ENCODE measurements around the gene KIF16B. TPM values are rescaled to one million over a fixed set of nuclear protein-coding genes. Genes with fewer than 3 reads are reported as not detected.

Gene KIF16B
- total and polyA plus RNA-seq, 2 of the 8 experiments (the other 6 are each of a cell fraction or from before 2014, with no cell fraction given): 3.0 to 9.2 TPM

Other genes with a start within 250 kb of the KIF16B start
- 99.6 and 102 TPM in 2 replicates for gene SNRPB2, start 156.6 kb upstream of the KIF16B start, total RNA-seq (2021; fragmentation: NEBNext Ultra II Directional; extraction: Animal tissue kit (Norgen Biotek cat#: 25700))
- 27.2 and 49.4 TPM in 2 replicates for gene SNRPB2, start 156.6 kb upstream of the KIF16B start, polyA plus RNA-seq (2011; rRNA removed)
- gene OTOR, start 174.9 kb upstream of the KIF16B start, total RNA-seq (2021; fragmentation: NEBNext Ultra II Directional; extraction: Animal tissue kit (Norgen Biotek cat#: 25700)): not detected in 2 replicates
- gene OTOR, start 174.9 kb upstream of the KIF16B start, polyA plus RNA-seq (2011; rRNA removed): not detected in 2 replicates

Data from H1 (cell line).